Erythroblast (primary cell): ENCODE measurements around the gene LNX2.

Experiments used
- GATA1 ChIP-seq: IDR thresholded peaks from 2 replicates; pipeline ENCODE4 v1.6.1; 2011; ENCODE audit warnings: low read depth, mild to moderate bottlenecking, control low read depth, low read length, moderate library complexity
- POLR2A ChIP-seq: IDR thresholded peaks from 2 replicates; pipeline ENCODE4 v1.6.1; 2011; ENCODE audit warnings: mild to moderate bottlenecking, low read length

- TF ChIP-seq POLR2A = no peak
- TF ChIP-seq GATA1 = no peak
These were observed 123.6 kb downstream of the LNX2 start for GRCh38 chr13:27496536-27497273.
